ENCODE measurements around the gene ATAD3B.

- TF ChIP-seq CTCF (IDR thresholded peaks at IDR 0.05) (no peak), EP300 (IDR thresholded peaks at IDR 0.05; ENCODE audit: low read depth) (no peak), POLR2A (IDR thresholded peaks at IDR 0.05) (no peak)
Observed at GRCh38 chr1:1521331-1521730, 49.8 kb downstream of the ATAD3B start.

Data from transverse colon (tissue), 3 donors.